Embryonic facial prominence (tissue), 1 donor: ENCODE data around the gene ANXA11.
"Not testable (repeated sequence)": the region's sequence is repeated elsewhere in the genome, so short reads cannot be mapped to it uniquely, and the experiment has no call there.

Experiments
- DNase-seq: peaks from one replicate; pipeline ENCODE4 v3.0.0-alpha.2; 2016; ENCODE audit errors: extremely low spot score

The ANXA11 gene

GRCh38 chr10:80146918-80147317 is 58.4 kb downstream of the ANXA11 start:
- no peak for DNase-seq

GRCh38 chr10:80145406-80146308 is 59.7 kb downstream of the ANXA11 start:
- DNase-seq = not testable (repeated sequence)

- no peak for DNase-seq
Measured at GRCh38 chr10:80144696-80145131, 60.6 kb downstream of the ANXA11 start.

GRCh38 chr10:80144067-80144695 is 61.2 kb downstream of the ANXA11 start:
- no peak for DNase-seq

GRCh38 chr10:80141696-80142460 is 63.5 kb downstream of the ANXA11 start:
- DNase-seq = no peak

- no peak for DNase-seq
Measured at GRCh38 chr10:80140251-80140650, 65.1 kb downstream of the ANXA11 start.

- DNase-seq = no peak
Measured at GRCh38 chr10:80139265-80139664, 66.1 kb downstream of the ANXA11 start.

- no peak for DNase-seq
Measured at GRCh38 chr10:80137920-80138319, 67.4 kb downstream of the ANXA11 start.

- no peak for DNase-seq
Measured at GRCh38 chr10:80137031-80137862, 68.1 kb downstream of the ANXA11 start.

GRCh38 chr10:80136134-80136571 is 69.2 kb downstream of the ANXA11 start:
- DNase-seq = no peak

- not testable (repeated sequence) for DNase-seq
Measured at GRCh38 chr10:80133687-80134086, 71.7 kb downstream of the ANXA11 start.

GRCh38 chr10:80133206-80133605 is 72.1 kb downstream of the ANXA11 start:
- no peak for DNase-seq

GRCh38 chr10:80132299-80133139 is 72.8 kb downstream of the ANXA11 start, which contains the start of gene PLAC9:
PLAC9 (plus strand) TSS chr10:80132730; CDS start chr10:80132763, 33 bp downstream.
- DNase-seq = no peak

GRCh38 chr10:80131499-80131901 is 73.8 kb downstream of the ANXA11 start:
- DNase-seq = no peak

- no peak for DNase-seq
Measured at GRCh38 chr10:80126876-80127275, 78.5 kb downstream of the ANXA11 start.

GRCh38 chr10:80122746-80123145 is 82.6 kb downstream of the ANXA11 start:
- DNase-seq = no peak

- no peak for DNase-seq
Measured at GRCh38 chr10:80122110-80122710, 83.1 kb downstream of the ANXA11 start.

- no peak for DNase-seq
Measured at GRCh38 chr10:80118669-80119068, 86.7 kb downstream of the ANXA11 start.

- no peak for DNase-seq
Measured at GRCh38 chr10:80110986-80111385, 94.4 kb downstream of the ANXA11 start.
